ENCODE results near the gene KCNK3. TPM values are rescaled to one million over a fixed set of nuclear protein-coding genes. Genes with fewer than 3 reads are reported as not detected.

KCNK3 gene
- total RNA-seq, 1 experiment from 2014 or later = 32.8 TPM

DNA sequence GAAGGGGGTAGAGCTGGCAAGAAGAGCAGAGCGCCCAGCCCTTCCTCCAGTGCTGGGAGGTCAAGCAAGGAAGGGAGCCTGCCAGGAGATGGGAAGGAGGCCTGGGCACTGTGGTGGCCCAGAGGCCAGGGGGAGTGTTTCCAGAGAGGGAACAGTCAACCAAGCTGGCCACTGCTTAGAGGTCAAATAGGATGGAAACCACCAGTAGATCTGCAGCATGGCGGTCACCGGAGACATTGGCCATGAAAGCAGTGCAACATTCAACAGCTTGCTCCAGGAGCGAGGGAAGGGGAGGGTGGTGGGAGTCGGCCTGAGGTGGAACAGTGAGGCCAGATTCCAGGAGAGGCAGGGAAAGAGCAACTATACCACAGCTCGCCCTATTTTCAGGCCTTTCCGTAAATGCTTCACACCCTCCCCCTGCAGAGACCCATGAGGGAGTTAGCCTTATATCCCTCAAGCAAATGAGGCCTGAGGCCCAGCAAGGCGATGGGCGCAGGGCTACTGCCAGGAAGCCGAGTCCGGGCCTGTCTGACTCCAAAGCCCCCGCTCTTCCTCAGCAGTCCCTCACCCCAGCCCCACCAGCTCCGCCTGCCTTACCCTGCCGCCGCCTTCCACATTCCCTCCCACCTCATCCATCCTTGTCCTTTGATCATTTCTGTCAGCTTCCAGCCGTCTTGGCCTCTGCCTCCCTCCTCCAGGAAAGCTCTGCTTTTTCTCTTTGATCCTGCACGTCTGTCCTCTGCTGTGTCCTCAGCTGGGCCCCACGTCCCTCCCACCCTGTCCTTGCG lies 17.0 kb downstream of the KCNK3 start:
- intact Hi-C loops (cut with micrococcal nuclease; ENCODE audit: unreplicated experiment) (no loop called here), in situ Hi-C loops (cut with HindIII; ENCODE audit: low pct_unique_long_range_greater_than_20kb, low sequenced_read_pairs) (no loop called here)
- no peak overlapping the region for H3K27ac ChIP-seq (ENCODE audit: low read length)
- DNase-seq (ENCODE audit: low read depth, low spot score) (no peak), ATAC-seq (no peak)
- H3K27me3 ChIP-seq (ENCODE audit: control insufficient read depth, insufficient read depth, low read length) = no peaks in the 10 kb centered on the region
- no TSS peak for BruUV-seq (replicated peaks)
- ChIA-PET CTCF (interaction anchor here (0.5 kb wide), 1 partner anchor 1436 kb away, joined by 3 read pairs; no protein-coding TSS in a partner anchor), POLR2A (interaction anchor here (0.5 kb wide), 1 partner anchor 262 kb away, joined by 3 read pairs; no protein-coding TSS in a partner anchor)
- H3K4me3 ChIP-seq (ENCODE audit: low read depth in 2 of 2, low read length in 2 of 2) = no peak overlapping the region
- no peaks in the 10 kb centered on the region for H3K36me3 ChIP-seq (ENCODE audit: control insufficient read depth, insufficient read depth, low read length)
- no peaks in the 10 kb centered on the region for H3K9me3 ChIP-seq (ENCODE audit: control insufficient read depth, insufficient read depth, low read depth, low read length)
- peaks cover 20% of the 10 kb centered on the region for H3K4me1 ChIP-seq (ENCODE audit: control insufficient read depth, insufficient read depth, low read length)
- TF ChIP-seq CTCF (IDR thresholded peaks at IDR 0.05) = no peak
- TF ChIP-seq, protein P1, sequence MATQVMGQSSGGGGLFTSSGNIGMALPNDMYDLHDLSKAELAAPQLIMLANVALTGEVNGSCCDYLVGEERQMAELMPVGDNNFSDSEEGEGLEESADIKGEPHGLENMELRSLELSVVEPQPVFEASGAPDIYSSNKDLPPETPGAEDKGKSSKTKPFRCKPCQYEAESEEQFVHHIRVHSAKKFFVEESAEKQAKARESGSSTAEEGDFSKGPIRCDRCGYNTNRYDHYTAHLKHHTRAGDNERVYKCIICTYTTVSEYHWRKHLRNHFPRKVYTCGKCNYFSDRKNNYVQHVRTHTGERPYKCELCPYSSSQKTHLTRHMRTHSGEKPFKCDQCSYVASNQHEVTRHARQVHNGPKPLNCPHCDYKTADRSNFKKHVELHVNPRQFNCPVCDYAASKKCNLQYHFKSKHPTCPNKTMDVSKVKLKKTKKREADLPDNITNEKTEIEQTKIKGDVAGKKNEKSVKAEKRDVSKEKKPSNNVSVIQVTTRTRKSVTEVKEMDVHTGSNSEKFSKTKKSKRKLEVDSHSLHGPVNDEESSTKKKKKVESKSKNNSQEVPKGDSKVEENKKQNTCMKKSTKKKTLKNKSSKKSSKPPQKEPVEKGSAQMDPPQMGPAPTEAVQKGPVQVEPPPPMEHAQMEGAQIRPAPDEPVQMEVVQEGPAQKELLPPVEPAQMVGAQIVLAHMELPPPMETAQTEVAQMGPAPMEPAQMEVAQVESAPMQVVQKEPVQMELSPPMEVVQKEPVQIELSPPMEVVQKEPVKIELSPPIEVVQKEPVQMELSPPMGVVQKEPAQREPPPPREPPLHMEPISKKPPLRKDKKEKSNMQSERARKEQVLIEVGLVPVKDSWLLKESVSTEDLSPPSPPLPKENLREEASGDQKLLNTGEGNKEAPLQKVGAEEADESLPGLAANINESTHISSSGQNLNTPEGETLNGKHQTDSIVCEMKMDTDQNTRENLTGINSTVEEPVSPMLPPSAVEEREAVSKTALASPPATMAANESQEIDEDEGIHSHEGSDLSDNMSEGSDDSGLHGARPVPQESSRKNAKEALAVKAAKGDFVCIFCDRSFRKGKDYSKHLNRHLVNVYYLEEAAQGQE (IDR thresholded peaks at IDR 0.05; ENCODE audit: insufficient read depth in 1 of 2, low read depth in 2 of 2, low read length in 1 of 2) = no peak
- no peak for TF ChIP-seq TCF7L2 (IDR thresholded peaks at IDR 0.05; ENCODE audit: low read depth, low read length)
- TF ChIP-seq SIN3A (IDR thresholded peaks at IDR 0.05; ENCODE audit: borderline replicate concordance, insufficient read depth, low read depth, low read length) = no peak
- no peak for TF ChIP-seq POLR2AphosphoS5 (IDR thresholded peaks at IDR 0.05; ENCODE audit: low read depth, low read length)

- ChIA-PET CTCF (no interaction called here), POLR2A (interaction anchor here (0.5 kb wide), 1 partner anchor 261 kb away, joined by 3 read pairs; no protein-coding TSS in a partner anchor)
- no peak for TF ChIP-seq TCF7L2 (IDR thresholded peaks at IDR 0.05; ENCODE audit: low read depth, low read length)
- TF ChIP-seq CTCF (IDR thresholded peaks at IDR 0.05) = no peak
- no peak for TF ChIP-seq POLR2AphosphoS5 (IDR thresholded peaks at IDR 0.05; ENCODE audit: low read depth, low read length)
- TF ChIP-seq, protein P1 (IDR thresholded peaks at IDR 0.05; ENCODE audit: insufficient read depth in 1 of 2, low read depth in 2 of 2, low read length in 1 of 2) = no peak
- TF ChIP-seq SIN3A (IDR thresholded peaks at IDR 0.05; ENCODE audit: borderline replicate concordance, insufficient read depth, low read depth, low read length) = no peak
- Histone ChIP-seq H3K4me1 (ENCODE audit: control insufficient read depth, insufficient read depth, low read length) (peaks cover 23% of the 10 kb centered on the region), H3K27me3 (ENCODE audit: control insufficient read depth, insufficient read depth, low read length) (no peaks in the 10 kb centered on the region), H3K4me3 (ENCODE audit: low read depth in 2 of 2, low read length in 2 of 2) (no peak overlapping the region), H3K9me3 (ENCODE audit: control insufficient read depth, insufficient read depth, low read depth, low read length) (no peaks in the 10 kb centered on the region), H3K36me3 (ENCODE audit: control insufficient read depth, insufficient read depth, low read length) (no peaks in the 10 kb centered on the region), H3K27ac (ENCODE audit: low read length) (no peak overlapping the region)
- BruUV-seq (replicated peaks) = no TSS peak
- intact Hi-C loops (cut with micrococcal nuclease; ENCODE audit: unreplicated experiment) = no loop called here
- ATAC-seq = no peak
- in situ Hi-C loops (cut with HindIII; ENCODE audit: low pct_unique_long_range_greater_than_20kb, low sequenced_read_pairs) = no loop called here
- no peak for DNase-seq (ENCODE audit: low read depth, low spot score)
Observed at GRCh38 chr2:26710145-26710544, 17.6 kb downstream of the KCNK3 start.
